OCI-LY7 (cell line): ENCODE data around the gene TMEM135. TPM values are rescaled to one million over a fixed set of nuclear protein-coding genes. Genes with fewer than 3 reads are reported as not detected.

Experiments used
- BruUV-seq: library from RNA; stranded (reverse); fragments of 400-500 nt; replicated peaks from 2 replicates; lab custom pipeline; 2021; lab: Mats Ljungman, UMichigan
- CTCF ChIA-PET: fragments of 300-600 bp; sonication (Branson Sonifier 250); formaldehyde crosslinking; loops from one replicate; lab custom pipeline; 2022; ENCODE audit warnings: antibody characterized with exemption; ENCODE audit not compliant: unreplicated experiment; lab: Charles Lee
- POLR2A ChIA-PET: fragments of 300-600 bp; sonication (Branson Sonifier 250); formaldehyde crosslinking; loops from one replicate; lab custom pipeline; 2022; ENCODE audit warnings: antibody characterized with exemption; lab: Charles Lee
- DNase-seq: peaks from one replicate; pipeline ENCODE4 v3.0.0-alpha.2; 2015; ENCODE audit warnings: low spot score
- H2AFZ ChIP-seq: fragments of 200-600 bp; sonication (generic), shearing (Covaris generic); 2 replicates; pipeline ENCODE4 v1.6.1; 2014; ENCODE audit warnings: mild to moderate bottlenecking, antibody characterized with exemption, low read length, moderate library complexity
- H3K27ac ChIP-seq: fragments of 200-600 bp; sonication (generic); 2 replicates; pipeline ENCODE4 v1.5.1; 2014; ENCODE audit warnings: mixed run types, low read depth, mild to moderate bottlenecking, moderate library complexity, low read length, inconsistent platforms; ENCODE audit not compliant: poor library complexity, severe bottlenecking
- H3K36me3 ChIP-seq: fragments of 200-600 bp; sonication (generic); 2 replicates; pipeline ENCODE4 v1.6.1; 2014; ENCODE audit warnings: mild to moderate bottlenecking, antibody characterized with exemption, low read length, moderate library complexity, mixed read lengths; ENCODE audit not compliant: insufficient read depth
- H3K4me1 ChIP-seq: fragments of 200-600 bp; sonication (generic); 2 replicates; pipeline ENCODE4 v1.5.1; 2014; ENCODE audit warnings: mild to moderate bottlenecking, low read length; ENCODE audit not compliant: insufficient read depth, poor library complexity, severe bottlenecking
- H3K4me2 ChIP-seq: fragments of 200-600 bp; sonication (generic); 2 replicates; pipeline ENCODE4 v1.6.1; 2014; ENCODE audit warnings: mild to moderate bottlenecking, low read length
- H3K4me3 ChIP-seq: fragments of 200-600 bp; sonication (generic); 2 replicates; pipeline ENCODE4 v1.5.1; 2014; ENCODE audit warnings: mild to moderate bottlenecking, low read depth, low read length; ENCODE audit not compliant: poor library complexity, severe bottlenecking
- H3K79me2 ChIP-seq: fragments of 200-600 bp; sonication (generic); 2 replicates; pipeline ENCODE4 v1.6.1; 2016; ENCODE audit warnings: low read depth, mild to moderate bottlenecking, low read length, moderate library complexity, mixed read lengths; ENCODE audit not compliant: insufficient read depth
- H3K9me2 ChIP-seq: fragments of 200-600 bp; sonication (generic); 2 replicates; pipeline ENCODE4 v1.6.1; 2016; ENCODE audit warnings: mild to moderate bottlenecking, low read length, mixed read lengths; ENCODE audit not compliant: insufficient read depth
- H3K9me3 ChIP-seq: fragments of 200-600 bp; sonication (generic); 2 replicates; pipeline ENCODE4 v1.6.1; 2014; ENCODE audit warnings: mild to moderate bottlenecking, mixed run types, low read length, mixed read lengths
- H4K20me1 ChIP-seq: fragments of 200-600 bp; sonication (generic); 2 replicates; pipeline ENCODE4 v1.6.1; 2014; ENCODE audit warnings: mild to moderate bottlenecking, antibody characterized with exemption, low read length, moderate library complexity, mixed read lengths; ENCODE audit not compliant: insufficient read depth
- CTCF ChIP-seq: fragments of 200-600 bp; sonication (generic); conservative IDR thresholded peaks from 2 replicates; pipeline ENCODE4 v1.5.1; 2014; ENCODE audit warnings: mild to moderate bottlenecking, antibody characterized with exemption, low read length, moderate library complexity, mixed read lengths
- EZH2phosphoT487 ChIP-seq: fragments of 200-600 bp; sonication (generic); IDR thresholded peaks from 2 replicates; pipeline ENCODE4 v1.6.1; 2018; ENCODE audit warnings: low read depth, borderline replicate concordance, mild to moderate bottlenecking, mixed run types, antibody characterized with exemption, low read length, moderate library complexity, mixed read lengths
- intact Hi-C: fragments of 100-400 bp; cut with micrococcal nuclease; formaldehyde crosslinking; loops from one replicate; pipeline ENCODE4 v1.10.0; 2022; ENCODE audit not compliant: unreplicated experiment
- total RNA-seq, 2 experiments: library from RNA; depleted of rRNA in 1 of 2; stranded (reverse); fragments of >200 nt in 1 of 2; shearing (Covaris generic) in 1 of 2; gene quantifications; 2 replicates each; pipeline ENCODE4 v1.2.3, GENCODE V29; 2014 to 2022

The TMEM135 gene
- total RNA-seq, 2 experiments from 2014 or later: 14.5 to 56.4 TPM

GRCh38 chr11:87316491-87316890, 278.8 kb downstream of the TMEM135 start:
- Histone ChIP-seq H3K9me3 (no peaks in the 10 kb centered on the region), H3K4me3 (peak overlapping the region; percentile 0), H3K4me1 (peaks cover 26% of the 10 kb centered on the region), H3K36me3 (peaks cover 16% of the 10 kb centered on the region), H2AFZ (no peak overlapping the region), H3K4me2 (peak overlapping the region; percentile 57), H3K9me2 (no peaks in the 10 kb centered on the region), H3K79me2 (no peaks in the 10 kb centered on the region), H4K20me1 (no peaks in the 10 kb centered on the region), H3K27ac (peak overlapping the region; percentile 43)
- no peak for TF ChIP-seq EZH2phosphoT487
- no peak for TF ChIP-seq CTCF
- ChIA-PET POLR2A (interaction anchor here (0.6 to 1.8 kb wide), 9 partner anchors 8 to 117 kb away, joined by 3 to 6 read pairs (median 4); no protein-coding TSS in a partner anchor), CTCF (no interaction called here)
- peak; percentile 27 for DNase-seq
- intact Hi-C loops: no loop called here
- BruUV-seq: no TSS peak

- H3K4me1 ChIP-seq: peaks cover 26% of the 10 kb centered on the region
- no peaks in the 10 kb centered on the region for H3K9me2 ChIP-seq
- no peak for DNase-seq
- ChIA-PET CTCF (no interaction called here), POLR2A (interaction anchor here (0.6 to 1.8 kb wide), 8 partner anchors 9 to 200 kb away, joined by 3 to 5 read pairs (median 3); no protein-coding TSS in a partner anchor)
- no TSS peak for BruUV-seq
- no peaks in the 10 kb centered on the region for H3K79me2 ChIP-seq
- H3K27ac ChIP-seq: no peak overlapping the region
- intact Hi-C loops: no loop called here
- H3K4me3 ChIP-seq: no peak overlapping the region
- no peak for TF ChIP-seq EZH2phosphoT487
- TF ChIP-seq CTCF: no peak
- no peaks in the 10 kb centered on the region for H3K9me3 ChIP-seq
- peaks cover 26% of the 10 kb centered on the region for H3K36me3 ChIP-seq
- H2AFZ ChIP-seq: no peak overlapping the region
- H4K20me1 ChIP-seq: no peaks in the 10 kb centered on the region
- no peak overlapping the region for H3K4me2 ChIP-seq
Observed at GRCh38 chr11:87317441-87317840, 279.7 kb downstream of the TMEM135 start.

- H3K36me3 ChIP-seq: peaks cover 36% of the 10 kb centered on the region
- intact Hi-C loops: no loop called here
- H3K4me1 ChIP-seq: peaks cover 26% of the 10 kb centered on the region
- DNase-seq: no peak
- no peak for TF ChIP-seq CTCF
- no peak for TF ChIP-seq EZH2phosphoT487
- no peaks in the 10 kb centered on the region for H3K79me2 ChIP-seq
- ChIA-PET CTCF (no interaction called here), POLR2A (interaction anchor here (0.6 to 1.0 kb wide), 3 partner anchors 19 to 628 kb away, joined by 3 read pairs; no protein-coding TSS in a partner anchor)
- no peaks in the 10 kb centered on the region for H3K9me3 ChIP-seq
- H3K4me2 ChIP-seq: no peak overlapping the region
- no TSS peak for BruUV-seq
- no peak overlapping the region for H3K27ac ChIP-seq
- H3K4me3 ChIP-seq: no peak overlapping the region
- H3K9me2 ChIP-seq: no peaks in the 10 kb centered on the region
- no peaks in the 10 kb centered on the region for H4K20me1 ChIP-seq
- H2AFZ ChIP-seq: no peak overlapping the region
Observed at GRCh38 chr11:87320123-87320522, 282.4 kb downstream of the TMEM135 start.
